ENCODE data around the gene FLVCR1. TPM values are rescaled to one million over a fixed set of nuclear protein-coding genes. Genes with fewer than 3 reads are reported as not detected.

The FLVCR1 gene
- total and polyA plus RNA-seq, 9 of the 15 experiments (the other 6 are each of a cell fraction or from before 2014, with no cell fraction given): 5.2 to 18.0 (median 12.5) TPM

GRCh38 chr1:212860713-212861581 lies 2.9 kb downstream of the FLVCR1 start (continued):
- no peak for TF ChIP-seq ZNF398 (CRISPR knock-in tag; IDR thresholded peaks at IDR 0.05)
- TF ChIP-seq CHCHD3 (CRISPR knock-in tag; IDR thresholded peaks at IDR 0.05): no peak
- TF ChIP-seq CTBP1 (IDR thresholded peaks at IDR 0.05; ENCODE audit: borderline replicate concordance): peak; percentile 90
- no peak for TF ChIP-seq SAFB2 (IDR thresholded peaks at IDR 0.05; ENCODE audit: borderline replicate concordance, low read depth, low read length, severe bottlenecking)
- peak; percentile 54 for TF ChIP-seq BRD9 (IDR thresholded peaks at IDR 0.05; ENCODE audit: low read depth, partially characterized antibody)
- TF ChIP-seq HIVEP1 (CRISPR knock-in tag; IDR thresholded peaks at IDR 0.05): no peak
- TF ChIP-seq SP1 (CRISPR knock-in tag; IDR thresholded peaks at IDR 0.05): no peak
- TF ChIP-seq CCNT2 (IDR thresholded peaks at IDR 0.05; ENCODE audit: borderline replicate concordance, extremely low read depth, insufficient read length, low read depth, low read length): peak; percentile 88
- TF ChIP-seq, protein P1, sequence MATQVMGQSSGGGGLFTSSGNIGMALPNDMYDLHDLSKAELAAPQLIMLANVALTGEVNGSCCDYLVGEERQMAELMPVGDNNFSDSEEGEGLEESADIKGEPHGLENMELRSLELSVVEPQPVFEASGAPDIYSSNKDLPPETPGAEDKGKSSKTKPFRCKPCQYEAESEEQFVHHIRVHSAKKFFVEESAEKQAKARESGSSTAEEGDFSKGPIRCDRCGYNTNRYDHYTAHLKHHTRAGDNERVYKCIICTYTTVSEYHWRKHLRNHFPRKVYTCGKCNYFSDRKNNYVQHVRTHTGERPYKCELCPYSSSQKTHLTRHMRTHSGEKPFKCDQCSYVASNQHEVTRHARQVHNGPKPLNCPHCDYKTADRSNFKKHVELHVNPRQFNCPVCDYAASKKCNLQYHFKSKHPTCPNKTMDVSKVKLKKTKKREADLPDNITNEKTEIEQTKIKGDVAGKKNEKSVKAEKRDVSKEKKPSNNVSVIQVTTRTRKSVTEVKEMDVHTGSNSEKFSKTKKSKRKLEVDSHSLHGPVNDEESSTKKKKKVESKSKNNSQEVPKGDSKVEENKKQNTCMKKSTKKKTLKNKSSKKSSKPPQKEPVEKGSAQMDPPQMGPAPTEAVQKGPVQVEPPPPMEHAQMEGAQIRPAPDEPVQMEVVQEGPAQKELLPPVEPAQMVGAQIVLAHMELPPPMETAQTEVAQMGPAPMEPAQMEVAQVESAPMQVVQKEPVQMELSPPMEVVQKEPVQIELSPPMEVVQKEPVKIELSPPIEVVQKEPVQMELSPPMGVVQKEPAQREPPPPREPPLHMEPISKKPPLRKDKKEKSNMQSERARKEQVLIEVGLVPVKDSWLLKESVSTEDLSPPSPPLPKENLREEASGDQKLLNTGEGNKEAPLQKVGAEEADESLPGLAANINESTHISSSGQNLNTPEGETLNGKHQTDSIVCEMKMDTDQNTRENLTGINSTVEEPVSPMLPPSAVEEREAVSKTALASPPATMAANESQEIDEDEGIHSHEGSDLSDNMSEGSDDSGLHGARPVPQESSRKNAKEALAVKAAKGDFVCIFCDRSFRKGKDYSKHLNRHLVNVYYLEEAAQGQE (IDR thresholded peaks at IDR 0.05; ENCODE audit: borderline replicate concordance): no peak
- TF ChIP-seq, protein P1 (CRISPR knock-in tag; IDR thresholded peaks at IDR 0.05; ENCODE audit: low read depth): no peak
- no peak for TF ChIP-seq ZBTB43 (CRISPR knock-in tag; IDR thresholded peaks at IDR 0.05)
- TF ChIP-seq HBP1 (CRISPR knock-in tag; IDR thresholded peaks at IDR 0.05): no peak
- no peak for TF ChIP-seq ZNF586 (CRISPR knock-in tag; conservative IDR thresholded peaks at IDR 0.05)
- TF ChIP-seq NR1H2 (CRISPR knock-in tag; IDR thresholded peaks at IDR 0.05): no peak
- no peak for TF ChIP-seq PHB (CRISPR knock-in tag; IDR thresholded peaks at IDR 0.05)
